Medulla oblongata (tissue), 1 donor: Measurements from ENCODE around the gene WNK2.
"Not testable (repeated sequence)": the region's sequence is repeated elsewhere in the genome, so short reads cannot be mapped to it uniquely, and the experiment has no call there.

Source experiments
- DNase-seq: peaks from one replicate; pipeline ENCODE4 v3.0.0-alpha.2; 2015; ENCODE audit errors: extremely low spot score

The WNK2 gene

DNA sequence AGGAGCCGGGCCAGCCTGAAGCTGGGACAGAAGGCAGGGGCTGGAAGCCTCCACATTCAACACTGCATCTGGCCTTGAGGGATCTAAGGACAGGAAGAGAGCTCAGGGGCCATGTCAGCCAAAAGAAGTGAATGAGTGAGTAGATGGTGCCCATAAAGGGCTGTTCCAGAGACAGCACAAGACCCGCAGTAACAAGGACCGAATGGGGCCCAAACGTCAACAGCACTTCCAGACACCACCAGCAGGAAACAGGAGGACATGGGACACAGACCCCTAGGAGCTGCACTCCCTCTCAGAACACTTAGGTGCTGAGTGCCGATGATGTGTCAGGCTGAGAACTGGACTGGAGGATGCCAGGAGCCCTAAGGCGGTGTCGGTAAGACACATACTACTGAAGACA lies 152.8 kb downstream of the WNK2 start:
- DNase-seq = no peak

- DNase-seq = not testable (repeated sequence)
Measured at GRCh38 chr9:93338196-93338595, 154.3 kb downstream of the WNK2 start.

GRCh38 chr9:93340091-93340490 lies 156.2 kb downstream of the WNK2 start:
- no peak for DNase-seq

DNA sequence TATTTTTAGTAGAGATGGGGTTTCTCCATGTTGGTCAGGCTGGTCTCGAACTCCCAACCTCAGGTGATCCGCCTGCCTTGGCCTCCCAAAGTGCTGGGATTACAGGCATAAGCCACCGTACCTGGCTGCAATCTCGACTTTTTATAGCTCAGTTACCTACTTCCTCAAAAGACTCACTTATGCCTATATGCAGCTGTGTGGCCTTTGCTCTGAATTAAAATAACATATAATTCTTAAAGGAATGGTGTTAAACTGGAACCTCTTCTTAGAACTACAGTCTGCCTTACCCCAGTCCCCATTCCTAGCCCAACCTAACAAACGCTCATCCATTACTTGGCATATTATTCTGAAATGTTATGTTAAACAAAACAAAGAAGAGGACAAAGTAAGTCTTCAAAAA lies 157.9 kb downstream of the WNK2 start:
- not testable (repeated sequence) for DNase-seq

- peak; percentile 37 for DNase-seq
Measured at GRCh38 chr9:93342428-93342827, 158.5 kb downstream of the WNK2 start.

- DNase-seq = no peak
Measured at GRCh38 chr9:93343663-93344062, 159.7 kb downstream of the WNK2 start.

- DNase-seq = no peak
Measured at GRCh38 chr9:93345643-93346230, 161.8 kb downstream of the WNK2 start.

GRCh38 chr9:93346231-93347112 lies 162.5 kb downstream of the WNK2 start:
- DNase-seq = peak; percentile 12

DNA sequence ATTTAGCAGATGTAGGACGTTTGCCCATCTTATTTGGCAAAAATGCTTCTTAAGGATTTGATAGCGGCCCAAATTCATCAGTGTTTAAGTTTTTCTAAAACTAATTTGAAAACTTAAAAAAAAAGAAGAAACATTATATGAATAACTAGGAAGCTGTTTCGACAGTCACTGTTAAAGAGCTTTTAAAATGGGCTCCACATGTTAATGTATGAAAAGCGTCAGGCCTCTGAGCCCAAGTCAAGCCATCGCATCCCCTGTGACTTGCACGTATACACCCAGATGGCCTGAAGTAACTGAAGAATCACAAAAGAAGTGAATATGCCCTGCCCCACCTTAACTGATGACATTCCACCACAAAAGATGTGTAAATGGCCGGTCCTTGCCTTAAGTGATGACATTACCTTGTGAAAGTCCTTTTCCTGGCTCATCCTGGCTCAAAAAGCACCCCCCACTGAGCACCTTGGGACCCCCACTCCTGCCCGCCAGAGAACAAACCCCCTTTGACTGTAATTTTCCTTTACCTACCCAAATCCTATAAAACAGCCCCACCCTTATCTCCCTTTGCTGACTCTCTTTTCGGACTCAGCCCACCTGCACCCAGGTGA lies 163.5 kb downstream of the WNK2 start:
- not testable (repeated sequence) for DNase-seq

- DNase-seq = not testable (repeated sequence)
Measured at GRCh38 chr9:93353413-93354310, 169.7 kb downstream of the WNK2 start.

DNA sequence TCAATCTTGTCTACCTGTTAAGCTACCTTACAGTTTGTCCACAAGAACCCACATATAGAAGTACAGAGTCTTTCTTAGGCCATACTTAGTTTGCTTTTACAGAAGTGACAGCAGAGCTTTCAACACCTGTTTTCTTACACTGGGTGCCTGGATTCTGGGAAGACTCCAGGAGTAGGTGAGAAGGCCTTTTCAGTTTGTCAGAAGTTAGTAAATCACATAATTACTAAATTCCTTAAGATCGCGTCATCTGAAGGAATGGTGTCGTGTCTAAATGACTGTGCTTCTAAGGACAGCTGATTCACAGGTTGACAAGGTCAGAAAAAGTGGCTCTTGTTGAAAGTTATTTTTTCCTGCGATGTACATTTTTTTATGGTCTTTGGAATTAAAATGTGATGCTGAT lies 170.5 kb downstream of the WNK2 start:
- no peak for DNase-seq

DNA sequence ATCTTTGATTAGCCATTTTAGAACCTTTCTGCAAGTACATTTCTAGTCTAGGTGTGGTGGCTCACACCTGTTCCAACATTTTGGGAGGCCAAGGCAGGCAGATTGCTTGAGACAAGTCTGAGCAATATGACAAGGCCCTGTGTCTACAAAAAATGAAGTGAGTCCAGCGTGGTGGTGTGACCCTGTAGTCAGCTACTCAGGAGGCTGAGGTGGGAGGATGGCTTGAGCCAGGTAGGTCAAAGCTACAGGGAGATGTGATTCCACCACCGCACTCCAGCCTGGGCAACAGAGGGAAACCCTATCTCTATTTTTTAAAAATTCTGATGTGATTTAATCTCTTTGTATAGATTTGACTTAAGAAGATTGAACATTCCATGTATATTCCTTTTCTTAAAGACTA lies 171.9 kb downstream of the WNK2 start:
- DNase-seq = no peak

GRCh38 chr9:93357649-93358048 lies 173.7 kb downstream of the WNK2 start:
- DNase-seq = no peak

DNA sequence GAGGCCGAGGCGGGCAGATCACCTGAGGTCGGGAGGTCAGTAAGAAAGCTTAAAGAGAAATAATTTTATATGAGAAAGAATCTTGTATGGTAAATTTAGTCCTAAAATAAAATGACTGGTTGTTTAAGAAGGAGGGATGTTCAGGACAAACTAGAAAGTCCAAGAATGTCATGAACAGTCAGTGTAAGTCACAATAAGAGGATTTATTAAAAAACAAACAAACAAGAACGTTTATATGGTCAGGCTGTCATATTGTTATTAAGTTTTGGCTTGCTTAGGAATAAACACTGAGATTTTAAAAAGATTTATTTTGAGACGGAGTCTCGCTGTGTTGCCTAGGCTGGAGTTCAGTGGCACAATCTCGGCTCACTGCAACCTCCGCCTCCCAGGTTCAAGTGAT lies 176.0 kb downstream of the WNK2 start:
- not testable (repeated sequence) for DNase-seq

DNA sequence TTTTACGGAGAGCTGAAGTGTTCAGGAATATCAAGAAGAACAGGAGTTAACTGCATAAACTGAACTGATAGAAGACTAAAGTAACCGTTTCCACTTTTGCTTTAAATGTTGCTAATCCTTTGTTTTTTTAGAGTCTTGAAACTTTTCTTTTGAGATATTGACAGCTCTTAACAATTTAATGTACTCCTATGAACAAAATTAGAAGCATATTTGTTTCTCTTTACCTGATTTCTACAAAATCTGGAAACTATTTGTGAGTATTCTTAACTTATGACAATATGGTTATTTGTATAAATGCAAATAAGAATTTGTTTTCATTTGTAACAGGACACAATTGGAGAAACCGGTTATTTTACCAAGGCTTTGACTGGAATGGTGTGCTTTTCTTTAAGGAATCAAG lies 178.1 kb downstream of the WNK2 start:
- DNase-seq = no peak

DNA sequence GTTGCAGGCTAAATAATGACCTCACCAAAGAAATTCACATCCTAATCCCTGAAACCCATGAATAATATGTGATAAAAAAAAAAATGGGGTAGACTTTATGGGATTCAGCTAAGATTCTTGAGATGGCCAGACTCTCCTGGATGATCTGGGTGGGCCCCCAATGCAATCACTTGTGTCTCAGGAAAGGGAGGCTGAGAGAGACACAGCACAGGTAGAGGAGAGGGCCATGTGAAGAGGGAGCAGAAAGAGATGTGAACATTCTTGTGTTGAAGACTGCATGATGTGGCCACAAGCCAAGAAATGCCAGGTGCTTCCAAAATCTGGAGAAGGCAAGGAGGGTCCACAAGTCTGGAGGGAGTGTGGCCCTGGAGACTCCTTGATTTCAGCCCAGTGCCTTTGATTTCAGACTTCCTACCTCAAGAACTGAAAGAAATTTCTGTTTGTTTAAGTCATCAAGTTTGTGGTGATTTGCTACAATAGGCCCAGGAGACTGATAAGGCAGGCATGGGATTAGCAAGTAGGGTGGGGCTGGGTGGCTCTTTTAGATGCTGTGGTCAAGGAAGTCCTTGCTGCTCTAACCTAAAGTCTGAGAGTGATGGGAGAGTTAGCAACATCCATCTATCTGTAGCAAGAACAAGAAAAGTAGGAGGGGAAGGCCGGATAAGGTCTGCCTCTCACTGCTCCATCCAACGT lies 180.9 kb downstream of the WNK2 start:
- no peak for DNase-seq

DNA sequence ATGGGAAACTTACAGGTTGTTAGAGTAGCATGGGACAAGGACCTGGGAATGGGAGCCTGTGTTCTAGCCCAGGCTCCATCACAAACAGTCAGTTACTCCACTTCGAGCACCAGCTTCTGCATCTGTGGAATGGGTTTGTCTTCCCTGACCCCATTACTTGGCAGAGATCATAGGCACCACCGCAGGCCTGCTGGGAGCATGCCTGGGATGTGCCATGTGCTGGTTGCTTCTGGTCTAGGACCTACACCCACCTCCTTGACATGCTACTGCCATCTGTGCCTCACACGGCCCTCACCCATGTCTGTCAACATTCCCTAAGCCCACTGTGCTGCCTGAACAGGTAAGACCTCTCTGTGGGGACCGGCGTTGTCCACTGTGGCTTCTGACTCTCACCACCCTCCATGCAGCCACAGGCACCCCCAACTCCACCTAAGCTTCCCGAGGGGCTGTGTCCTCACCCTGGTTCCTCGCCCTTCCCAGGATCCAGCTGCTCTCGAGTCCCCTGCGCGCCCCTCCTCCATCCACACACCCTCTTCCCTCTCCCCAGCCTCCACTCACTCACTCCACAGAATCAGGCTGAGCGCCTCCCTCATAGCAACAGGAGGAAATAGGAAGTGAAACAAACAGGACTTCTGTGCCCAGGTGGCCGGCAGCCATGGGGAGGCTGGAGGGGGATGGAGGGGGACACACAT lies 181.6 kb downstream of the WNK2 start:
- DNase-seq = no peak

DNA sequence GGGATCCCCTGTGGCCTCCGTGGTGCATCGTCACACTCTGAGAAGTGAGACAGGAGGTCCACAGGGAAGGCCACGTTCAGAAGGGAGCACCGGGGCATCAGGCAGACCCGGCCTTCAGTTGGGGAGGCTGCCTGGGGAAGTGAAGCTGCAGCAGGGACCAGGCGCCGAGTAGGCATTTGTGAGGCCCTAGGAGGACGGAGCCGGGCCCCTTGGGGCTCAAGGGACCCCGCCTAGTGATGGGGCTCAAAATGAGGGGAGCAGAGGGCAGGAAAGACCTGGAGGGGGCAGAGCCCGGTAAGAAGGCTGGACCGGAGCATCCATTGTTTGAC lies 182.1 kb downstream of the WNK2 start:
- DNase-seq = no peak

- not testable (repeated sequence) for DNase-seq
Measured at GRCh38 chr9:93366486-93366885, 182.5 kb downstream of the WNK2 start.

GRCh38 chr9:93368437-93368836 lies 184.5 kb downstream of the WNK2 start:
- DNase-seq = no peak

DNA sequence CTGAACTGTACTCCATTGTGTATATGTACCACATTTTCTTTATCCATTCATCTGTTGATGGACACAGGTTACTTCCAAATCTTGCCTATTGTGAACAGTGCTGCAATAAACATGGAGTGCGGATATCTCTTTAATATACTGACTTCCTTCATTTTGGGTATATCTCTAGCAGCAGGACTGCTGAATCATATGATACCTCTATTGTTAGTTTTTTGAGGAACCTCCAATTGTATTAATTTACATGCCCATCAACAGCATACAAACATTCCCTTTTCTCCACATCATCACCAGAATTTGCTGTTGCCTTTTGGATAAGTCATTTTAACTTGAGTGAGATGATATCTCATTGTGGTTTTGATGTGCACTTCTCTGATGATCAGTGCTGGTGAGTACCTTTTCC lies 185.7 kb downstream of the WNK2 start:
- no peak for DNase-seq
